H1 (cell line): ENCODE data around the gene COLEC12. TPM values are rescaled to one million over a fixed set of nuclear protein-coding genes. Genes with fewer than 3 reads are reported as not detected.
A peak's percentile ranks its signal among the peaks of the same experiment; 100 is the strongest.

ENCODE experiments used
- CTCF ChIA-PET: fragments of 300-600 bp; sonication (Branson Sonifier 250); formaldehyde crosslinking; loops from one replicate; lab custom pipeline; 2021; ENCODE audit not compliant: partially characterized antibody; lab: Charles Lee
- POLR2A ChIA-PET: fragments of 300-600 bp; sonication (Branson Sonifier 250); formaldehyde crosslinking; loops from one replicate; lab custom pipeline; 2021; ENCODE audit warnings: inconsistent platforms; ENCODE audit not compliant: partially characterized antibody; lab: Charles Lee
- DNase-seq, 2 experiments: peaks; one replicate each; pipeline versions ENCODE4 v3.0.0 to v3.0.0-alpha.2; 2010 to 2022; ENCODE audit warnings: low spot score in 2 of 2, low read depth in 1 of 2, mixed read lengths in 1 of 2
- FAIRE-seq: peaks from 2 replicates; lab custom pipeline; 2011; peaks lifted over from hg19 to GRCh38; lab: Jason Lieb, UNC
- H2AFZ ChIP-seq: 2 replicates; pipeline ENCODE4 v1.8.1; 2012; ENCODE audit warnings: low read length, inconsistent platforms
- H2AK5ac ChIP-seq: 2 replicates; pipeline ENCODE4 v1.6.1; 2013; ENCODE audit warnings: low read depth, low read length
- H2BK120ac ChIP-seq: replicated peaks from 2 replicates; pipeline ENCODE3; 2013; ENCODE audit warnings: low read depth, low read length, inconsistent platforms
- H2BK12ac ChIP-seq: 2 replicates; pipeline ENCODE4 v1.6.1; 2013; ENCODE audit warnings: low read depth, low read length
- H2BK15ac ChIP-seq: 2 replicates; pipeline ENCODE4 v1.6.1; 2013; ENCODE audit warnings: low read length
- H2BK20ac ChIP-seq: 2 replicates; pipeline ENCODE4 v1.6.1; 2013; ENCODE audit warnings: low read length
- H2BK5ac ChIP-seq: 2 replicates; pipeline ENCODE4 v1.6.1; 2013; ENCODE audit warnings: low read depth, low read length
- H3K14ac ChIP-seq: 2 replicates; pipeline ENCODE4 v1.6.1; 2013; ENCODE audit warnings: inconsistent platforms; ENCODE audit not compliant: insufficient read length
- H3K18ac ChIP-seq: 2 replicates; pipeline ENCODE4 v1.6.1; 2013; ENCODE audit warnings: low read length; ENCODE audit errors: extremely low read depth
- H3K23ac ChIP-seq: 2 replicates; pipeline ENCODE4 v1.6.1; 2013; ENCODE audit warnings: inconsistent platforms; ENCODE audit not compliant: insufficient read length
- H3K23me2 ChIP-seq: 2 replicates; pipeline ENCODE4 v1.6.1; 2013; ENCODE audit warnings: low read depth, low read length
- H3K27ac ChIP-seq: 2 replicates; pipeline ENCODE4 v1.6.1; 2011; ENCODE audit warnings: low read depth, low read length, inconsistent platforms
- H3K27me3 ChIP-seq, 4 experiments: replicated peaks in 1 of 4; 1 replicate in 1 of 4; 2 replicates in 3 of 4; pipeline versions ENCODE4 v1.6.1 to v1.8.1; 2011 to 2013; ENCODE audit warnings: low read length in 3 of 4, mild to moderate bottlenecking in 3 of 4, inconsistent platforms in 2 of 4, mixed read lengths in 2 of 4, moderate library complexity in 1 of 4; ENCODE audit not compliant: control insufficient read depth in 3 of 4, insufficient read depth in 3 of 4; ENCODE audit errors: extremely low read depth in 1 of 4
- H3K36me3 ChIP-seq, 4 experiments: 2 replicates each; pipeline versions ENCODE4 v1.6.1 to v1.8.1; 2011 to 2013; ENCODE audit warnings: mild to moderate bottlenecking in 4 of 4, low read length in 3 of 4, moderate library complexity in 2 of 4, control low read depth in 1 of 4, inconsistent platforms in 1 of 4; ENCODE audit not compliant: insufficient read depth in 4 of 4, control insufficient read depth in 2 of 4
- H3K4ac ChIP-seq: replicated peaks from 2 replicates; pipeline ENCODE3; 2013; ENCODE audit warnings: low read length, low read depth, mixed read lengths, inconsistent platforms; ENCODE audit not compliant: insufficient read length
- H3K4me1 ChIP-seq, 4 experiments: replicated peaks in 1 of 4; 1 replicate in 1 of 4; 2 replicates in 3 of 4; pipeline versions ENCODE4 v1.6.1 to v1.8.1; 2011 to 2013; ENCODE audit warnings: low read length in 3 of 4, inconsistent platforms in 2 of 4, mixed read lengths in 1 of 4; ENCODE audit not compliant: insufficient read depth in 4 of 4, control insufficient read depth in 3 of 4
- H3K4me2 ChIP-seq, 2 experiments: 2 replicates each; pipeline versions ENCODE4 v1.6.1 to v1.8.1; 2011 to 2013; ENCODE audit warnings: low read depth in 2 of 2, low read length in 2 of 2, control low read depth in 1 of 2, inconsistent platforms in 1 of 2, mild to moderate bottlenecking in 1 of 2; ENCODE audit not compliant: insufficient read depth in 1 of 2
- H3K4me3 ChIP-seq, 4 experiments: fragments of 200-600, 300-600 bp in 1 of 4; sonication (generic), shearing (Covaris generic), sonication (Bioruptor Twin) in 1 of 4; 2 replicates each; pipeline versions ENCODE4 v1.5.1 to v1.8.1; 2011 to 2016; ENCODE audit warnings: low read length in 4 of 4, low read depth in 3 of 4, control low read depth in 2 of 4, inconsistent platforms in 2 of 4, mild to moderate bottlenecking in 2 of 4, mixed read lengths in 1 of 4, moderate library complexity in 1 of 4; ENCODE audit not compliant: insufficient read depth in 2 of 4; ENCODE audit errors: extremely low read depth in 1 of 4
- H3K56ac ChIP-seq: replicated peaks from 2 replicates; pipeline ENCODE3; 2013; ENCODE audit warnings: low read depth, mild to moderate bottlenecking, mixed read lengths, low read length, inconsistent platforms; ENCODE audit not compliant: insufficient read length
- H3K79me1 ChIP-seq: 2 replicates; pipeline ENCODE4 v1.6.1; 2013; ENCODE audit warnings: low read depth, low read length, control low read depth
- H3K79me2 ChIP-seq, 2 experiments: 2 replicates each; pipeline versions ENCODE4 v1.6.1 to v1.8.1; 2012 to 2013; ENCODE audit warnings: low read length in 2 of 2, mild to moderate bottlenecking in 2 of 2, inconsistent platforms in 1 of 2; ENCODE audit not compliant: insufficient read depth in 2 of 2, control insufficient read depth in 1 of 2
- H3K9ac ChIP-seq, 4 experiments: replicated peaks in 1 of 4; 1 replicate in 1 of 4; 2 replicates in 3 of 4; pipeline versions ENCODE4 v1.6.1 to v1.8.1; 2011 to 2013; ENCODE audit warnings: low read depth in 3 of 4, low read length in 3 of 4, control low read depth in 2 of 4, mild to moderate bottlenecking in 2 of 4, moderate library complexity in 2 of 4, inconsistent platforms in 1 of 4; ENCODE audit errors: extremely low read depth in 1 of 4
- H3K9me3 ChIP-seq, 2 experiments: 2 replicates each; pipeline versions ENCODE4 v1.6.1 to v1.8.1; 2012 to 2013; ENCODE audit warnings: mild to moderate bottlenecking in 2 of 2, moderate library complexity in 2 of 2, control low read depth in 1 of 2, inconsistent platforms in 1 of 2, low read depth in 1 of 2, low read length in 1 of 2, mixed read lengths in 1 of 2; ENCODE audit not compliant: insufficient read depth in 2 of 2
- H4K20me1 ChIP-seq, 2 experiments: replicated peaks in 1 of 2; 2 replicates each; pipeline versions ENCODE3 to v1.8.1; 2011 to 2013; ENCODE audit warnings: inconsistent platforms in 2 of 2, low read length in 2 of 2, mild to moderate bottlenecking in 1 of 2; ENCODE audit not compliant: insufficient read depth in 2 of 2, control insufficient read depth in 1 of 2
- H4K5ac ChIP-seq: 2 replicates; pipeline ENCODE4 v1.6.1; 2013; ENCODE audit warnings: low read length, low read depth, mixed read lengths, inconsistent platforms; ENCODE audit not compliant: insufficient read length
- H4K8ac ChIP-seq: 2 replicates; pipeline ENCODE4 v1.8.0; 2013; ENCODE audit warnings: mild to moderate bottlenecking, moderate library complexity, low read length, inconsistent platforms; ENCODE audit not compliant: insufficient read depth; ENCODE audit errors: extremely low read depth
- H4K91ac ChIP-seq: replicated peaks from 2 replicates; pipeline ENCODE3; 2013; ENCODE audit warnings: low read length, mixed read lengths, inconsistent platforms; ENCODE audit not compliant: insufficient read length
- ATF3 ChIP-seq: IDR thresholded peaks from 2 replicates; pipeline ENCODE4 v1.6.1; 2011; ENCODE audit warnings: low read depth, mild to moderate bottlenecking, low read length; ENCODE audit not compliant: insufficient read depth
- BACH1 ChIP-seq: IDR thresholded peaks from 2 replicates; pipeline ENCODE4 v1.6.1; 2012; ENCODE audit warnings: low read length, improper control_type of control experiment
- CEBPB ChIP-seq: IDR thresholded peaks from 2 replicates; pipeline ENCODE4 v1.6.1; 2012; ENCODE audit warnings: low read depth, low read length
- CREB1 ChIP-seq: IDR thresholded peaks from 2 replicates; pipeline ENCODE4 v1.6.1; 2012; ENCODE audit warnings: inconsistent platforms
- GTF2F1 ChIP-seq: IDR thresholded peaks from 2 replicates; pipeline ENCODE4 v1.6.1; 2012; ENCODE audit warnings: low read depth, low read length, improper control_type of control experiment, borderline replicate concordance
- RBBP5 ChIP-seq: IDR thresholded peaks from 2 replicates; pipeline ENCODE4 v1.7.1; 2012; ENCODE audit warnings: low read depth, mild to moderate bottlenecking, inconsistent platforms, low read length, moderate library complexity, borderline replicate concordance
- RFX5 ChIP-seq: IDR thresholded peaks from 2 replicates; pipeline ENCODE4 v1.6.1; 2011; ENCODE audit warnings: low read depth, low read length, improper control_type of control experiment, borderline replicate concordance
- SIN3A ChIP-seq, 2 experiments: IDR thresholded peaks in 1 of 2; conservative IDR thresholded peaks in 1 of 2; 2 replicates each; pipeline ENCODE4 v1.6.1; 2011 to 2012; ENCODE audit warnings: low read length in 2 of 2, improper control_type of control experiment in 1 of 2, low read depth in 1 of 2, mild to moderate bottlenecking in 1 of 2
- TCF12 ChIP-seq: IDR thresholded peaks from 2 replicates; pipeline ENCODE4 v1.6.1; 2011; ENCODE audit warnings: low read depth, mild to moderate bottlenecking, low read length
- WGBS, 2 experiments: shearing (Covaris generic) in 1 of 2; methylation state at CpG; one replicate each; pipeline versions ENCODE4 v1.1.6 to v1.1.7; 2013 to 2015; ENCODE audit warnings: low lambda C conversion rate in 2 of 2, mixed read lengths in 2 of 2, inconsistent platforms in 1 of 2, low coverage in 1 of 2, missing lambda C conversion rate in 1 of 2; ENCODE audit not compliant: insufficient replicate concordance in 2 of 2, insufficient coverage in 1 of 2, insufficient read length in 1 of 2; ENCODE audit errors: extremely low coverage in 1 of 2, missing lambda C conversion rate in 1 of 2; 5-methylcytosine and 5-hydroxymethylcytosine counted together
- long read RNA-seq, 2 experiments: library from RNA in 1 of 2; library from capped mRNA in 1 of 2; stranded (forward); transcript quantifications; one replicate each; pipeline ENCODE4 v2.0.0, GENCODE V29; 2021; ENCODE audit warnings: inconsistent platforms in 1 of 2
- polyA minus RNA-seq, 3 experiments: library from RNA; depleted of rRNA, polyadenylated mRNA; stranded (reverse); fragments of >200 nt; gene quantifications; 1 replicate in 2 of 3; 2 replicates in 1 of 3; pipeline ENCODE4 v1.2.3, GENCODE V29; 2011
- polyA plus RNA-seq, 7 experiments: library from polyadenylated mRNA; depleted of rRNA in 3 of 7; stranded (reverse) in 5 of 7; unstranded in 2 of 7; fragments of >200 nt in 5 of 7; fragments of 200-250 nt in 2 of 7; gene quantifications; 1 replicate in 5 of 7; 2 replicates in 1 of 7; 4 replicates in 1 of 7; pipeline versions ENCODE4 v1.2.1 to v1.2.3, GENCODE V29; 2011 to 2013; ENCODE audit warnings: missing spikeins in 2 of 7, mixed read lengths in 2 of 7
- total RNA-seq: library from RNA; stranded (reverse); fragmentation: NEBNext Ultra II Directional; extraction: Animal tissue kit (Norgen Biotek cat#: 25700); gene quantifications from 2 replicates; pipeline ENCODE4 v1.2.1, GENCODE V29; 2021

The COLEC12 gene
- total RNA-seq (2.2 and 2.3 TPM in 2 replicates), polyA plus RNA-seq (2011; rRNA removed) (0.44 and 0.47 TPM in 2 replicates), polyA minus RNA-seq (2011; rRNA and poly(A)+ RNA removed) (0.85 and 0.88 TPM in 2 replicates)
- 0.72 TPM for polyA plus RNA-seq (2011; cell fraction: cytosol; rRNA removed)
- 0.78 TPM for polyA plus RNA-seq (2011; cell fraction: nucleus; rRNA removed)
- polyA plus RNA-seq (2012, experiment 1 of 2): 0.64 to 0.81 TPM (median 0.78 TPM) in 4 replicates
- polyA plus RNA-seq (2012, experiment 2 of 2): 0.22 TPM
- 1.8 TPM for polyA plus RNA-seq (2013, experiment 1 of 2)
- 2.3 TPM for polyA plus RNA-seq (2013, experiment 2 of 2)
- polyA minus RNA-seq (2011; cell fraction: cytosol; rRNA and poly(A)+ RNA removed): 0.44 TPM
- polyA minus RNA-seq (2011; cell fraction: nucleus; rRNA and poly(A)+ RNA removed): 0.90 TPM
- long read RNA-seq, experiment 1, partial matches to known transcripts: 3 of 3 reads
- long read RNA-seq, experiment 1, other reads (novel, unspliced or antisense): 0 of 3 reads
- long read RNA-seq, experiment 2: 0 reads

GRCh38 chr18:500632-501405 lies at the start of gene COLEC12:
Gene COLEC12 (minus strand): TSS chr18:500701. CDS start chr18:500514, 187 bp downstream.
- no peak within 1 kb of the TSS for H2BK120ac ChIP-seq
- H2BK20ac ChIP-seq: no peak within 1 kb of the TSS
- no peak within 1 kb of the TSS for H2BK5ac ChIP-seq
- no peak within 1 kb of the TSS for H3K56ac ChIP-seq
- H4K8ac ChIP-seq: peak within 1 kb of the TSS; percentile 66; the same call in 1 of the 2 replicates
- 2% methylated on average over 13 of the region's 75 CpGs; no CpG with 5 or more reads in 1 of the 2 experiments for WGBS, 2 experiments
- no peak within 1 kb of the TSS for H2AK5ac ChIP-seq
- H3K4ac ChIP-seq: no peak within 1 kb of the TSS
- no peak within 1 kb of the TSS for H3K14ac ChIP-seq
- no peaks in the 10 kb centered on the region for H3K79me2 ChIP-seq
- no peak within 1 kb of the TSS for H3K18ac ChIP-seq
- peak within 1 kb of the TSS; percentile 75; the same call in 1 of the 2 replicates for H2BK12ac ChIP-seq
- H3K9me3 ChIP-seq: no peaks in the 10 kb centered on the region
- peak within 1 kb of the TSS; percentile 77 to 95 for H3K4me2 ChIP-seq
- no peak within 1 kb of the TSS for H3K9ac ChIP-seq
- ChIA-PET CTCF (interaction anchor here (0.7 to 1.0 kb wide), 3 partner anchors 21 to 60 kb away, joined by 3 read pairs; no protein-coding TSS in a partner anchor), POLR2A (no interaction called here)
- H3K23ac ChIP-seq: no peak within 1 kb of the TSS
- peak within 1 kb of the TSS; percentile 48 to 84 (median 54) for H3K4me3 ChIP-seq
- no peaks in the 10 kb centered on the region for H3K79me1 ChIP-seq
- FAIRE-seq: no peak
- no peak within 1 kb of the TSS for H4K91ac ChIP-seq
- peak within 1 kb of the TSS; percentile 46; the same call in 1 of the 2 replicates for H2BK15ac ChIP-seq
- H3K27ac ChIP-seq: no peak within 1 kb of the TSS
- peaks cover 0 to 6% (median 0%) of the 10 kb centered on the region in 4 experiments; a peak in 1 of 8 replicates for H3K36me3 ChIP-seq
- H4K5ac ChIP-seq: no peak within 1 kb of the TSS
- H3K4me1 ChIP-seq: peaks cover 0 to 13% (median 6%) of the 10 kb centered on the region in 4 experiments; a peak in 5 of 7 replicates
- peak within 1 kb of the TSS; percentile 71; the same call in 1 of the 2 replicates for H2AFZ ChIP-seq
- peak in 1 of 2 experiments; percentile 58 for DNase-seq
- peaks cover 20% of the 10 kb centered on the region for H3K23me2 ChIP-seq
- peaks cover 30 to 44% (median 39%) of the 10 kb centered on the region in 4 experiments for H3K27me3 ChIP-seq
- no peaks in the 10 kb centered on the region for H4K20me1 ChIP-seq
- TF ChIP-seq RBBP5 (peak; percentile 30; the same call in 1 of the 2 replicates), ATF3 (no peak), TCF12 (no peak), CREB1 (no peak), GTF2F1 (no peak), SIN3A (conservative IDR thresholded peaks at IDR 0.05 in 1 of 2, IDR thresholded peaks at IDR 0.05 in 1 of 2; ENCODE audit: low read depth in 1 of 2, low read length in 2 of 2) (0 out of 4 replicates have a peak, but pooled peaks of 1 of the 2 experiments have one; percentile 22), CEBPB (no peak), BACH1 (no peak), RFX5 (no peak)
